Kasumi-1 (cell line): ENCODE results near the gene TGM2.

ENCODE experiments used
- DNase-seq, 2 experiments: peaks; one replicate each; lab custom pipeline; 2025; lab: John Stamatoyannopoulos, UW

The TGM2 gene

GRCh38 chr20:38165089-38165965 lies at the start of gene TGM2:
TGM2 (minus strand) TSS chr20:38165270; CDS start chr20:38165198, 72 bp downstream.
- peak in 1 of 2 experiments; percentile 34 for DNase-seq

DNA sequence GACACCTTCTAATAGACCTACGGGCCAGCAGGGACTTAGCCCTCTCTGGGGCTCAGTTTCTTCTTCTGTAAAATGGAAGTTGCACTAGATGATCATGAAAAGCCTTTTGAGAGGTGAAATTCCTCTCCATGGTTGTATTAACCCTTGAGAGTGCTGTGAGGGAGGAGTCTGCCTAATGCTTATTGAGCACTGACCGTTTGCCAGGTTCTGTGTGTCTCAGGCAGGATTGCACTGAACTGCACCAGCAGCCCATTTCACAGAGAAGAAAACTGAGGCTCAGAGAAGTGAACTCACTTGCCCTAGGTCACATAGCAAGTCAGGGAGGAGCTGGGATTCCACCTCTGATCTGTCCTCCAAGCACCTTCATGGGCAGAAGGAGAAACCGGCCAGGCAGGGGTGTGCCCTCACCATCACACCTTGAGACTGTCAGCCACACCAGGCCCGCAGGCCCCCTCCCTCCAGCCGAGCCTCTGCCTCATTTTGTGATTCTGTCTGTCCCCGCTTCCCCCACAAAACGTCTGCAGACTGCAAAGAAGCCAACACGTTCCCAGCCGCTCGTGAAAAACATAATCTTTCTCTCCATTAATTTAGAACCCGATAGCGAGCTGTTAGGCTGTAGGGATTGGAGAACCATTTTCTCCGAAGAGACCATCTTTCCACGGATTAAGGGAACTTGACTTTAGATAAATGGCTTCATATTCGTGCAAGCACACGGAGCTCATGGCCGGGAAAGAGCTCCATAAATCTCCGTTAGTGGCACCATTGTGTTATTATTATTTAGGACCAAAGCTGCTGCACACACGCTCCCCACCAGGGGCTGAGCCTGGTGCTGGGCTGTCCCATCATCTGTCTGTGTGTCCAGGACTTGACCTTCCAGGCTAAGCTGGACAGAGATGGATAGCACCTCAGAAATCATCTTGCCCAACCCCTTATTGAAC lies 49.5 kb upstream of the TGM2 start:
- DNase-seq, result no peak

GRCh38 chr20:38213607-38213940 lies 48.5 kb upstream of the TGM2 start:
- DNase-seq, result no peak

DNA sequence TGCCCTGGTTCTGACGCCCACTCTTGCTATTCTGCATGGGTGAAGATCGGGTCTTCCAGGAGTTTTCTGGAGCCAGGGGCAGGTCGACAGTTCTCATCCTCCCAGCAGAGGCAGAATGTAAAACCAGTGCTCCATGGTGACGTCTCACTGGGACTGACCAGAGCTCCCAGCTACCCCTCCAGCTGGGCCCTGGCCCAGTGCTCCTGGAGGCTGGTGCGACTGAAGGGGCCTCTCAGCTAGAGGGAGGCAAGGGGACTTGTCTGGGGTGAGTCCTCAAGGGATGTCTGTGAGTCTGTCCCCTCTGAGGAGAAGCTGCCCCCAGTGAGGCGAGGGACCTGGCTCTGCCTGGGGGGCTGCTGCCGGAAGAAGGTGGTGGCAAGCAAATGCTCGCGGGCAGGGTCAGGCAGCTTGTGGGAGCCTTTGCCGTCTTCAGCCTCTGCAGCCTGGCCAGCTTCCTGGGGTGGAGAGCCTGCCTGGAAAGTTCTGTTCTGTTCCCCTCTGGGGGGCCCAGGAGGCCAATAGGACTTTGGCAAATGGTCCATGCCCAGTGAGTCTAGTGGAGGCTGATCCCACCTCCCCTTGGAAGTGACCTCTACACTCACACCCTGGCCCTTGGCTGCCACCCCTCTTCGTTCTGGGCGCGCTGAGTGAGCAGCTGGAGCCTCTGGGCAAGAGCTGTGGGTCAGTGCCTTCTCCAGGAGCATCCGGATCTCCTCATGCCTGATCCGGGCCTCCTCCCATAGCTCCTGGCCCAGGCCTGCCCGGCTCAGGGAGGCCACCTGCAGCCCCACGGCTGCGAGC lies 47.9 kb upstream of the TGM2 start:
- DNase-seq, result no peak

- DNase-seq, result no peak
These were observed 46.4 kb upstream of the TGM2 start for GRCh38 chr20:38211200-38212097.

DNA sequence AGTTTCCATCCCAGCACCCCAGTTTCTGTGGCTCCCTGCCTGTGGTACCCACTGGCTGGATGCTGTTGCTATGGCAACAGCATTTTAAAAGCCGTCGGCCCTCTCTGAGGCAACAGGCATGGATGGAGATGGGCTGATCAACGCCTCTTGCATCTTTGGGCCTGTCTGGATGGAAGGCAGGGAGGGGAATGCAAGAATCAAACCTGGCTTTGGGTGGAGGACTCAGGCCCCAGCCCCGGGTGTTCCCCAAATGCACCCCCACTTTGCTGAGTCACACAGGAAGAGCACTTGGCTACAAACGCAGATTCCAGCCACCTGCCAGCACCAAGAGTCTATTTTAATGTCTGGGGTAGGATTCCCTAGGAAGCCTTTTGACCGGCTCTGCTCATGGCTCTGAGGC lies 45.7 kb upstream of the TGM2 start:
- no peak for DNase-seq

- no peak for DNase-seq
These were observed 44.8 kb upstream of the TGM2 start for GRCh38 chr20:38209736-38210405.

GRCh38 chr20:38209054-38209675 lies 44.1 kb upstream of the TGM2 start:
- no peak for DNase-seq

GRCh38 chr20:38208523-38208922 lies 43.5 kb upstream of the TGM2 start:
- no peak for DNase-seq

GRCh38 chr20:38208088-38208487 lies 43.0 kb upstream of the TGM2 start:
- no peak for DNase-seq

GRCh38 chr20:38207621-38208020 lies 42.6 kb upstream of the TGM2 start:
- no peak for DNase-seq

DNA sequence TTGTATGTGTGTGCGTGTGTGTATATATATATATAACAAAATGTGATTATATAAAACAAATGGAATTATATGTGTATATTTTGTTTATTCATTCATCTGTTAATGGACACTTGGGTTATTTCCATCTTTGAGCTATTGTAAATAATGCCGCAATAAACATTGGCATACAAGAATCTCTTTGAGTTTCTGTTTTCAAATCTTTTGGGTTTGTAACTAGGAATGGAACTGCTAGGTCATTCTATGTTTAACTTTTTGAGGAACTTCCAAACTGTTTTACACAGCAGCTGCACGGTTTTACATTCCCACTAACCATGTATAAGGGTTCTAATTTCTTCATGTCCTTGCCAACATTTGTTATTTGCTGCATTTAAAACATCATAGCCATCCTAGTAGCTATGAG lies 39.9 kb upstream of the TGM2 start:
- no peak for DNase-seq

GRCh38 chr20:38203981-38204357 lies 38.9 kb upstream of the TGM2 start:
- no peak for DNase-seq

- DNase-seq, result no peak
These were observed 38.4 kb upstream of the TGM2 start for GRCh38 chr20:38203337-38203980.

DNA sequence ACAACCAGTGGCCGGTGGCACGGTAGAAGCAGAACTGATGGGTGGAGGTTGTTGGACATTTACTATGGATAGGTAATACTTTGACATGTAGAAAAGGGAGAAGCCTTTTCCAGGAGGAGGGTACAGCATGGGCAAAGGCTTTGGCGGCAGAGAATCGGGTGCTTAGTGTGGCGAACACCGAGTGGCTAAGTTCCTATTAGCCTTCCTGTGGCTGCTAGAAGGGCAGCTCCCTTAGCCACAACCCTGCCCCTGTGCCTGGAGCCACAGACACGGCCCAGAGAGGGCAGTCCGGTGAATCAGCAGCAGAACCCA lies 37.9 kb upstream of the TGM2 start:
- DNase-seq, result no peak

DNA sequence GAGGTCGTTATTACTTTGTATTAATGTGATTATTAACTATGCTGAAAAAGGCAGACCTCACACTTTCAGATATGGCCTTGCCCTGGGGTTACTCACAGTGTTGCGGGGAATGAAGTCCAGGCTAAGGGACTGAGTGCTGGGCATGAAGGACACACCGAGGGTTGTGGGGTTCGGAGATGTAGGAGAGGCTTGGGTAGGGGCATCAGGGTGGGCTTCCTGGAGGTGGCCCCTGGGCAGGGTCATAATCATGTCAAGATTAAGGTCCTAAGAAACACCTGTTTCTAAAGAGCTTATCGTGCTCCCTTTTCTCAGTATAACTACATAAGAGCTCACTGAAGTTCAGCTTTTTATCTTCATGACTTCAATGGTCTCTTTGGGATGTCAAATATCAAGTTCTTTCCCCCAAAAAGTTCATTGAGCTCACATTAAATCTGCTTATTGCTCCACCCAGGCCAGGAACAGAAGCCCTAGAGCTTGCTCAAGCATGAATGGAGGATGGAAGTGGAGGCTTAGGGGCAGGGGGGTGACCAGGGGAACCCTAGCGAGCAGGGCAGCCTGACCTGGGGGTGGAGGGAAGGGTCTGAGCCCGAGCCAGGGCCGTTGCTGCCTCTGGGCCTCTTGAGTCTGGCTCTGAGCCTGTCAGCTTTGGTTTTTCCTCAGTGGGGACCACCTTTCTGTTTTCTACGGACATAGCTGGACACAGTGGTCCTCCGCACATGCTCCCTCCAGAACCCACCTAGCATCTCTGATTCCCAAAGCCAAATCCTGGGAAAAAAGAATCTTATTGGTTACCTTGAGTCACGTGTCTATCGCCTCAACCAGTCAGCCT lies 37.3 kb upstream of the TGM2 start:
- no peak for DNase-seq

GRCh38 chr20:38201356-38201755 lies 36.3 kb upstream of the TGM2 start:
- DNase-seq, result no peak

GRCh38 chr20:38200646-38201045 lies 35.6 kb upstream of the TGM2 start:
- DNase-seq, result no peak
